ENCODE measurements around the gene RFTN1.

Gene RFTN1

DNA sequence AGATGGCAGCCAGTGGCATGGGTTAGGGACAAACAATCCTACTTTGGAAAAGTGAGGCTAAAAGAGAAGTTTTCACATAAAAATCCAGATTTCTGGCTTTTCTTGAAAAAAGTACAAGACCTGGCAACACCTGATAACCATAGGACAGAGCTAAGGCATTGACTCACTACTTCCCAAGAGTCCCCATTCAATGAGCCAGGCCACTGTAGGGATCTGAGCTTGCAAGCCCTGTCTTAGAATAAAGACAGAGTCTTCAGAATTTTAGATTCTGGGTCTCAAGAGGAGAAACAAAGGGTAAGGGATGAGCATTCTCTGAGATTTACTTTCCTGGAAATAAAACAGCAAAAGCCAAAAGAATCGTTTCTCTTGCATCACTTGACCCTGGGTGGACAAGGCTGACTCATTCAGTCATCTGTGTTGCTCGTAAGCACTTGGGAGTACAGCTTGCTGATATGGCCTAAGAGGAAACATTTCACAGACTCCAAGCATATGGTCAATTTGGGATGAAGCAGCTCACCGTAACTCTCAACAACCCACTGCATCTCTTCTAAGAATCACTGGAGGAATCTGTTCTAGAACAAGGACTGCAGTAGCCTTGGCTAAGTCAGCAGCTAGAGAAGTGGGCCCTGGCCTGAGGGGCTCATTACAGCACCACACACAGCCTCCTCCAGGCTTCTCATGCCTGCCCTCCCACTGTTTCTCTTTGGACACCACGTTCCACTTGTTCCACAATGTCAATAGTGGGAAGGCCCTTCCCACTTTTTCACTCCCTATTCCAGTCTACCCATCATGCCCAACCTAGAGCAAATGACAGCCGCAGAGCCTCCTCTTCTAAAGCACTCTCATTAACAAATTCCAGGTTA, 86.2 kb downstream of the RFTN1 start:
- no peak for FAIRE-seq
- no peak for TF ChIP-seq CTCF (IDR thresholded peaks at IDR 0.05; ENCODE audit: insufficient read depth, missing control alignments)
- DNase-seq (ENCODE audit: insufficient read length, low spot score), result no peak

GRCh38 chr3:16426665-16427064, 86.8 kb downstream of the RFTN1 start:
- no peak for FAIRE-seq
- no peak for TF ChIP-seq CTCF (IDR thresholded peaks at IDR 0.05; ENCODE audit: insufficient read depth, missing control alignments)

GRCh38 chr3:16426029-16426400, 87.5 kb downstream of the RFTN1 start:
- FAIRE-seq, result no peak
- TF ChIP-seq CTCF (IDR thresholded peaks at IDR 0.05; ENCODE audit: insufficient read depth, missing control alignments), result no peak
- no peak for DNase-seq (ENCODE audit: insufficient read length, low spot score)

More at GRCh38 chr3:16426665-16427064, 86.8 kb downstream of the RFTN1 start:
- DNase-seq (ENCODE audit: insufficient read length, low spot score), result no peak

DNA sequence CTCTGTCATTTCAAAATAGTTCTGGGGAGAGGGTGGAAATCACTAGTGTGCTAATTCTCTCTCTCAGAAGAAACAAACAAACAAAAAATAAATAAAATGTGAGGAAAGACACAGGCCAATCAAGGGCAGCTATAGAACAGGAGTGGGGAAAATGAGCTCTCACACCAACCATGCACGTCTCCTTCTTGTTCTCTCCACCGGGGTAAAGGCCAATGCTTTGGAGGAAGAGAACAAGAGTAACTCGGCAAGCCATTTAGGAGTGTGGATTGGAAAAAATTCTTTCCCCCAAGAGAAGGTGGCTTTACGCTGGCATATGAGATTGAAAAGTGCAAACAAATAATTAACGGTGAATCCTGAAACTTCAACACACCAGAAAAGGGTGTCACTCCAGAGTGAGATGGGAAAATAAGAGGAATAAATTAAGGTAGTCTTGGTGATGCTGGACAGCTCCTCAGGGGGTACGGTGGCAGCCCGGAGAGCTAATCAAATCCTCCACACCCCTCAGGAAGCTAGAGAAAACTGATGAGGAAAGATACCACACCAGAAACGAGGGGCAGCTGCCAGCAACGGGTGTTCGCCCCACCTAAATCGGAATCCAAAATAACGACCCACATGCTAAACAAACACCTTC, 88.0 kb downstream of the RFTN1 start:
- TF ChIP-seq CTCF (IDR thresholded peaks at IDR 0.05; ENCODE audit: insufficient read depth, missing control alignments), result no peak
- FAIRE-seq, result no peak
- DNase-seq (ENCODE audit: insufficient read length, low spot score), result no peak

DNA sequence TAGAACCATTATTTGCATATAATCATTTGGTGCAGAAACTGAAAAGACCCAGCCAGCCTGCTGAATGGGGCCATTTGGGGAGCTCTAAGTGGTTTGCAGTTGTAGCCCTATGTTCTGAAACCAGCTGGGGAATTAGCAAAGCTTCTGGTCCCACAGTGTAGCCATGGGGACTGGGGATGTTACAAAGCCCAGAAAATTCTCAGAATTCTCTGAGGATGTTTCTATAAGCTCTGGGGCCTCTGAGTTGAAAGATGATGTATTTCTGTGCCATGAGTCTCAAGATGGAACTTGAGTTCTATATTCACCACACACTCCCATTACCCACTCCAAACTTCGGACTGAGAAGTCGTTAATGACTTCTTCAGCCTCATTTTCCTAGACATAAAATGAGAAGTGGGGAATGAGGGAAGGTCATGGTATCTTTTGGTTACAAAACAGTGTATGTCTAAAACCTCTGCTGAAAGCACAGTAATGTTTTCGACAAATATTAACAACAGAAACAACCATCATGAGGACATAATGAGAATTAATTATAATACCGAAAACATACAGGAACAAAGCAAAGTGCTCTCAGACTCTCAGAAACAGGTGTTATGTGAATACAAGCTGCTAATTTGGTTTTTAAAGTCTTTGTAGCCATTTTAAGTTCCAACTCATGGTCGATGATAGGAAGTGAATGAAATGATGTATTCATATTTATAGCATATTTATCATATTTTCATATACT, 89.4 kb downstream of the RFTN1 start:
- no peak for FAIRE-seq
- no peak for TF ChIP-seq CTCF (IDR thresholded peaks at IDR 0.05; ENCODE audit: insufficient read depth, missing control alignments)
- DNase-seq (ENCODE audit: insufficient read length, low spot score), result no peak

DNA sequence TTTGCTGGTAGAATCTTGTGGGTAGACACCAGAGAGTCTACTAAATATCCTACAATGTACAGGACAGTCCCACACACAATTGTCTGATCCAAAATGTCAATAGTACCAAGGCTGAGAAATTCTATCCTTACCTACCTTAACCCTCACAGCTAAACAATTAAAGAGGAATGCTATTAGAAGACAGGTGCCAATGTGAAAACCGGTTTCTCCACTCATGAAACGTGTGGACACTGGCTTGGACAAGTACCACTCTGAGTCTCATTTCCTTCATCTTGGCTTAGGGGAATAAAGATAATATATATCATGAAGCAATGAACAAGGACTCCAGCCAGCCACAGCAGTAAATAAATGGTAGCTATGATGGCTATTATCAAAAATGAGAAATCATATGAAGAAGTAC, 90.2 kb downstream of the RFTN1 start:
- no peak for FAIRE-seq

More for the DNA sequence above, 90.2 kb downstream of the RFTN1 start:
- no peak for TF ChIP-seq CTCF (IDR thresholded peaks at IDR 0.05; ENCODE audit: insufficient read depth, missing control alignments)
- no peak for DNase-seq (ENCODE audit: insufficient read length, low spot score)
